CD4-positive, CD25-positive, alpha-beta regulatory T cell (primary cell): Measurements from ENCODE around the gene UCHL1. TPM values are rescaled to one million over a fixed set of nuclear protein-coding genes. Genes with fewer than 3 reads are reported as not detected.

Source experiments
- ATAC-seq, 2 donors: fragments of 150-1000 bp; cut with Tn5 transposase; one replicate each; pipeline ENCODE4 v1.10.0; 2021; ENCODE audit warnings: low read depth in 2 of 2, moderate number of reproducible peaks in 2 of 2, moderate library complexity in 1 of 2
- DNase-seq, 3 donors: peaks; one replicate each; pipeline versions ENCODE4 v3.0.0 to v3.0.0-alpha.2; 2012 to 2022; ENCODE audit warnings: mixed read lengths in 1 of 3
- H3K27ac ChIP-seq: one replicate; pipeline ENCODE4 v1.7.0; 2013; ENCODE audit warnings: mild to moderate bottlenecking, low read length; ENCODE audit not compliant: insufficient read depth, poor library complexity, severe bottlenecking
- H3K27me3 ChIP-seq: one replicate; pipeline ENCODE4 v1.7.0; 2013; ENCODE audit warnings: low read length; ENCODE audit not compliant: control insufficient read depth, insufficient read depth
- H3K36me3 ChIP-seq: one replicate; pipeline ENCODE4 v1.7.0; 2013; ENCODE audit warnings: mild to moderate bottlenecking, low read length, moderate library complexity; ENCODE audit not compliant: control insufficient read depth, insufficient read depth
- H3K4me1 ChIP-seq: 2 replicates; pipeline ENCODE4 v1.7.0; 2013; ENCODE audit warnings: mild to moderate bottlenecking, low read length; ENCODE audit not compliant: insufficient read depth, control insufficient read depth, poor library complexity, severe bottlenecking
- H3K4me3 ChIP-seq: one replicate; pipeline ENCODE4 v1.7.0; 2013; ENCODE audit warnings: low read depth, mild to moderate bottlenecking, low read length, moderate library complexity
- H3K9me3 ChIP-seq, 2 experiments: 1 replicate in 1 of 2; 2 replicates in 1 of 2; pipeline ENCODE4 v1.7.0; 2013; ENCODE audit warnings: low read length in 2 of 2, mild to moderate bottlenecking in 1 of 2, moderate library complexity in 1 of 2; ENCODE audit not compliant: control insufficient read depth in 2 of 2
- H3K27ac Mint-ChIP-seq, 3 donors: one replicate each; pipeline ENCODE4 v1.8.0; 2020 to 2022; ENCODE audit warnings: mild to moderate bottlenecking in 3 of 3, mixed read lengths in 3 of 3, moderate library complexity in 2 of 3
- H3K27me3 Mint-ChIP-seq: one replicate; pipeline ENCODE4 v1.8.0; 2022; ENCODE audit warnings: mild to moderate bottlenecking, mixed read lengths
- H3K36me3 Mint-ChIP-seq: one replicate; pipeline ENCODE4 v1.8.0; 2020; ENCODE audit warnings: mixed read lengths
- H3K4me1 Mint-ChIP-seq, 4 donors: one replicate each; pipeline ENCODE4 v1.8.0; 2020 to 2022; ENCODE audit warnings: mixed read lengths in 4 of 4, mild to moderate bottlenecking in 1 of 4
- H3K4me3 Mint-ChIP-seq, 4 donors: one replicate each; pipeline ENCODE4 v1.8.0; 2020 to 2022; ENCODE audit warnings: mild to moderate bottlenecking in 4 of 4, mixed read lengths in 4 of 4, moderate library complexity in 3 of 4
- H3K9me3 Mint-ChIP-seq, 7 donors: one replicate each; pipeline ENCODE4 v1.8.0; 2020 to 2022; ENCODE audit warnings: mixed read lengths in 7 of 7, mild to moderate bottlenecking in 3 of 7, moderate library complexity in 2 of 7
- polyA plus RNA-seq, 4 donors: library from polyadenylated mRNA; unstranded; fragments of 300-500 nt; fragmentation: Illumina TruSeq; gene quantifications; one replicate each; pipeline ENCODE4 v1.2.3, GENCODE V29; 2021
- total RNA-seq: library from RNA; stranded (reverse); gene quantifications from one replicate; pipeline ENCODE4 v1.2.3, GENCODE V29; 2022

Gene UCHL1
- total and polyA plus RNA-seq, 5 donors from 2014 or later = not detected

DNA sequence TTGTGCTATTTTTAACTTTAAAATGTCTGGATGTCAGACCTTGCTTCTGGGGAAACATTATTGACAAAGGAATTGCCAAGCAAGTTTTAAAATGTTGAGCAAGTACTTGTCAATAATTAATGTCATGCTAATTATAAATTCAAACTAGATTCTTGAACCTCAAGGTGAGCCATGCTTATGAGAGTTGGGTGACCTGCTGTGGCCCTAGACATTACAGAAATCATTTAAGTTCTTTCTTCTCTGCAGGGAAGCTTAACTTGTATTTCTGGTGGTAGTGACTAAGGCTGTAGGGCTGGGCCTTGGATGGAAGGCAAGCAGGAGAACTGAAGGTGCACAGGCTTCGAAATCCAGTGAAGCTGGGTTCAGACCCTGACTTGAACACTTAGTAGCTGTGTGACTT, 14.8 kb upstream of the UCHL1 start:
- Histone ChIP-seq H3K27me3 (no peaks in the 10 kb centered on the region), H3K36me3 (no peaks in the 10 kb centered on the region), H3K4me3 (no peak overlapping the region), H3K9me3 (no peaks in the 10 kb centered on the region), H3K27ac (no peak overlapping the region), H3K4me1 (no peaks in the 10 kb centered on the region)
- no peaks in the 10 kb centered on the region for H3K36me3 Mint-ChIP-seq
- peaks cover 5% of the 10 kb centered on the region for H3K27me3 Mint-ChIP-seq
- H3K27ac Mint-ChIP-seq = no peak overlapping the region
- no peak for DNase-seq
- H3K4me3 Mint-ChIP-seq = no peak overlapping the region
- no peaks in the 10 kb centered on the region for H3K4me1 Mint-ChIP-seq
- peaks cover 0 to 6% (median 0%) of the 10 kb centered on the region in 7 donors for H3K9me3 Mint-ChIP-seq
- no peak for ATAC-seq

DNA sequence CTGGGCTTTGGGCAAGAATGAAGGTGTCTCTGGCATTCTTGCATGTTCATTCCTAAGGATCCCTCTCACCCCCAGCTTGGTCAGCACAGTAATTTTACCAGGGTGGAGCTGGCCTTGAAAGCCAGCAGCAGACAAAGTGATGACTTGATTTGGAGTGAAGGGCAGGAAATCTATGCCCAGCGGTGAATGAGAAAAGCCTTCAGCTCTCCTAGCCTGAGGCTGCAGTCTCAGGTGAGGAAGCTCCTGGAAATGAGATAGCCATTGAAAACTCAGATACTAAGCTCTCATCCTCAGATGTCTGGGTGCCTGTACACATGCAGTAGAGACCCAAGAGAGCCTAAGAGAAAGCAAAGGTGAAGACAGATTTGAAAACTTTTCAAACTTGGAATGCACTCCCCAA, 10.7 kb upstream of the UCHL1 start:
- peaks cover 9% of the 10 kb centered on the region for H3K27me3 Mint-ChIP-seq
- H3K27ac Mint-ChIP-seq = no peak overlapping the region
- H3K9me3 Mint-ChIP-seq = peaks cover 0 to 2% (median 0%) of the 10 kb centered on the region in 7 donors
- H3K27me3 ChIP-seq = no peaks in the 10 kb centered on the region
- H3K36me3 Mint-ChIP-seq = no peaks in the 10 kb centered on the region
- H3K9me3 ChIP-seq = no peaks in the 10 kb centered on the region
- no peak overlapping the region for H3K4me3 ChIP-seq
- H3K4me1 ChIP-seq = no peaks in the 10 kb centered on the region
- no peaks in the 10 kb centered on the region for H3K36me3 ChIP-seq
- H3K4me1 Mint-ChIP-seq = no peaks in the 10 kb centered on the region
- H3K27ac ChIP-seq = no peak overlapping the region
- DNase-seq (no peak), ATAC-seq (no peak)
- no peak overlapping the region for H3K4me3 Mint-ChIP-seq

DNA sequence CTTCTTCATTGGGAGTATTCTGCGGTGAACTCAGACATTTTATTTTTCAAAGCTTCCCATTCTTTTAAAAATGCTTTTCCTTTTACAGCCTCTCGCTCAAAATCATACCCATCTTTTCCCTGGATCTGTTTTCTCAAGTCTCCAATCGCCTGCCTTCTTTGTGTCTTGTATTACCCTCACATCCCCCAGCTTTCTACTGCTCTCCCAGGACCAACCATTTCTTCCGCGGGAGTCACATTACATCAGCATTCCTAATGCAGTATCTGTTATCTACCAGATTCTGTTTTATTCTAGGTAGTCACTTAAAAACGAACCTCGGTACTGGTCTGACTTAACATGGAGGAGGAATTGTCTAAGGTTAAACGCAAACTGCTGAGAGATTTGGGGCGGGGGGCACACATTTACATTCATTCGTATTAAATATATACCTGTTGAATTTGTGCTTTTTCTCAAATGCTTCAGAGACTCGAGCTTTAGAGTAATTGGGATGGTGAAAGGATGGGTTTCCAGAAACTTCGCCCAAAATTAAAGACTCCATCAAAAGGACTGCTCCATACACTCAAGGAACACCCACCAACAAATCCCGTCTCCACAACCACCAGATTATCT, 493 bp upstream of the UCHL1 start:
- DNase-seq (no peak), ATAC-seq (no peak)
- H3K27ac Mint-ChIP-seq = peak overlapping the region in 1 of 3 donors; percentile 27
- peaks cover 21% of the 10 kb centered on the region for H3K27me3 ChIP-seq
- peaks cover 0 to 8% (median 4%) of the 10 kb centered on the region in 4 donors for H3K4me1 Mint-ChIP-seq
- peaks cover 43% of the 10 kb centered on the region for H3K27me3 Mint-ChIP-seq
- H3K4me3 ChIP-seq = no peak overlapping the region
- no peak overlapping the region for H3K27ac ChIP-seq
- H3K36me3 ChIP-seq = no peaks in the 10 kb centered on the region
- no peaks in the 10 kb centered on the region for H3K4me1 ChIP-seq
- H3K9me3 ChIP-seq = no peaks in the 10 kb centered on the region
- peaks cover 0 to 7% (median 0%) of the 10 kb centered on the region in 7 donors for H3K9me3 Mint-ChIP-seq
- H3K4me3 Mint-ChIP-seq = peak overlapping the region in 1 of 4 donors; percentile 21
- H3K36me3 Mint-ChIP-seq = no peaks in the 10 kb centered on the region

DNA sequence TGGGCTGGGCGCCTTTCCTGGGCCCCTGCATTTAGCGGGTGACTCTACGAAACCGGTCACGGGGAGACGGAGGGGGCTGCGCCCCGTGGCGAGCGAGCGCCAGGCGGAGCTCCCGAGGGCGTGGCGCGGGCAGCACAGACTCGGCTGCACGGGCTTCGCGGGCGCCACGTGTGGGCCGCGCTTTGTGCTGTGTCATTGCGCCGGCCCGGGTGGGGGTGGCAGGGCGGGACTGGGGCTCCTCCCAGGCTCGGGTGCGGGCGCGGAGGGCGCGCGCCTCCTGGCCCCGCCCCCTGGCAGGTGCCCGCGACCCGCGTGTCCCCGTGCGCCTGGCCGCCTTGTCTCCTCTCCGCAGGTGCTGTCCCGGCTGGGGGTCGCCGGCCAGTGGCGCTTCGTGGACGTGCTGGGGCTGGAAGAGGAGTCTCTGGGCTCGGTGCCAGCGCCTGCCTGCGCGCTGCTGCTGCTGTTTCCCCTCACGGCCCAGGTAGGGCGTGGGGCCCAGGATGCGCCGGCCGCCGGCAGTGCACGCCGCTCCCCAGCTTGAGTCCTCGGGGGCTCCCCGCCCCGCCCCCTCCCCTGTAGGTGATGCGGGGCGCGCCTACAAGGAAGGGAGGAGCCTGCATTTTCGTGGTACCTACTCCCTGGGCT, 651 bp downstream of the UCHL1 start:
- Mint-ChIP-seq H3K9me3 (peaks cover 0 to 8% (median 0%) of the 10 kb centered on the region in 7 donors), H3K27ac (no peak overlapping the region), H3K4me1 (peaks cover 0 to 8% (median 4%) of the 10 kb centered on the region in 4 donors), H3K4me3 (peak overlapping the region in 1 of 4 donors; percentile 42), H3K27me3 (peaks cover 49% of the 10 kb centered on the region), H3K36me3 (no peaks in the 10 kb centered on the region)
- ATAC-seq (no peak), DNase-seq (peak in 1 of 3 donors; percentile 2)
- Histone ChIP-seq H3K4me1 (no peaks in the 10 kb centered on the region), H3K4me3 (no peak overlapping the region), H3K27me3 (peaks cover 21% of the 10 kb centered on the region), H3K27ac (no peak overlapping the region), H3K36me3 (no peaks in the 10 kb centered on the region), H3K9me3 (no peaks in the 10 kb centered on the region)

DNA sequence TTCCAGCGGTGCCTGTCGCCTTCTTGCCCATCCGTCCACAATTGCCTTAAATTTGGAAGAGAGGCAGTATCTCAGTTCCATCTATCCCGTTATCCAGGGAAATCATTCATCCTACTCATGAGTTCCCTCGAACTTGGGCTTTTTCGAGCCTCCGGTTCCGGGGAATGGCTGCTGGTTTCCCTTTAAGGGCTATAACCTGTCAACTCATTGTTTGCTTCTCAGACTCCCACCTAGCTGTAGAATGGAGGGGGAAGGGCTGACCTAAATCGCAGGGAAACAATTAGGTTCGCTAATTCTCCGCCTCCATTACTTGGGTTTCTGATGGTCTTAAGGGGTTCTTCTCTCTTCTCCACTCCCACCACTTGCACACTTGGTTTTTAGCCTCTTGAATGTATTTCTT, 1.2 kb downstream of the UCHL1 start:
- no peak overlapping the region for H3K27ac ChIP-seq
- peaks cover 21% of the 10 kb centered on the region for H3K27me3 ChIP-seq
- H3K4me3 Mint-ChIP-seq = peak overlapping the region in 3 of 4 donors; percentile 38 to 62 (median 42)
- H3K9me3 ChIP-seq = no peaks in the 10 kb centered on the region
- H3K36me3 ChIP-seq = no peaks in the 10 kb centered on the region
- ATAC-seq (no peak), DNase-seq (no peak)
- H3K9me3 Mint-ChIP-seq = peaks cover 0 to 8% (median 0%) of the 10 kb centered on the region in 7 donors
- no peak overlapping the region for H3K4me3 ChIP-seq
- H3K4me1 ChIP-seq = no peaks in the 10 kb centered on the region
- H3K4me1 Mint-ChIP-seq = peaks cover 0 to 8% (median 4%) of the 10 kb centered on the region in 4 donors
- peaks cover 46% of the 10 kb centered on the region for H3K27me3 Mint-ChIP-seq
- H3K36me3 Mint-ChIP-seq = no peaks in the 10 kb centered on the region
- H3K27ac Mint-ChIP-seq = no peak overlapping the region

DNA sequence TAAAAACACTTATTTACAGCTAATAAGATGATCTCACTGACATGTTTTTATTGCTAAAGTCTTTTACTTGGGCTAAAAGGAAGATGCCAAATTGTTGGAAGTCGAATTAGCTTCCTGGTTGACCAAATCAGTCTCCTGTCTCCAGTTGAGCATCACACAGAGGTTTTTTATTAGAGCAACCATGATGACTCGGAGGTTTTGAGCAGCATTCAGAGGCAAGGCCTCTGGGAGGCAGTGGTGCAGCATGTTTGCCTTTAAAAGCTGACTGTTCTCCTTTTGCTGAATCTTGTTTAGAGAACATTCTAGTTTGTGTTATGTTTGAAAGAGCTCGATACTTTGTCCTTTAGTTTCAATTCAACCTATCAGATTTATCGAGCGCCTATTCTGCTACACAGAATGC, 2.1 kb downstream of the UCHL1 start:
- no peaks in the 10 kb centered on the region for H3K9me3 ChIP-seq
- H3K4me3 Mint-ChIP-seq = no peak overlapping the region

DNA sequence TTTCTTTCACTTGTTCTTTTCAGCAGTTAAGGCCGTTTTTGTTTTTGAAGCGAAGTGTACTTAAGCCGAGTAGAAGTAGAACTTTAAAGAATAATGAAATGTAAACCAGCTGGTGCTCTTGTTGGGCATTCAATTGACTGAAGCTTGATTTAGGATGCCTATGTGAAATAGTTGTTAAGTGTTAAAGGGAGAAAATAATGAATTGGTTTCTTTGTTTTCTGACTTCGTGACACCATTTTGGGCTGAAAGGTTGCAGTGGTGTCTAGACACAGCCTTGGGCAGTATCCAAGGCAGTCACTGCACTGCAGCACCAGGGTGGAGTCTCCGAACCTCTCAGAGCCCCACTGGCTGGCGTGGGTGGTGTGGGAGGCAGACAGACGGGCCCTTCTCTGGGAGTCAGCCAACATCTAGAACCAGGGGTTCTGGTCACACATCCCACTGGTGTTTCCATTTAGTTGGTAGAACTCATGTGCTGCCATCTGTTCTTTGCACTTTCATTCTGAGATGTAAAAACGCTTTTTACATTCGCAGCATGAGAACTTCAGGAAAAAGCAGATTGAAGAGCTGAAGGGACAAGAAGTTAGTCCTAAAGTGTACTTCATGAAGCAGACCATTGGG, 3.5 kb downstream of the UCHL1 start:
- H3K4me1 Mint-ChIP-seq = peaks cover 0 to 8% (median 4%) of the 10 kb centered on the region in 4 donors
- Histone ChIP-seq H3K27ac (no peak overlapping the region), H3K36me3 (no peaks in the 10 kb centered on the region), H3K4me1 (no peaks in the 10 kb centered on the region), H3K4me3 (no peak overlapping the region), H3K27me3 (peaks cover 21% of the 10 kb centered on the region), H3K9me3 (no peaks in the 10 kb centered on the region)
- peaks cover 0 to 8% (median 0%) of the 10 kb centered on the region in 7 donors for H3K9me3 Mint-ChIP-seq
- H3K4me3 Mint-ChIP-seq = no peak overlapping the region
- H3K27ac Mint-ChIP-seq = no peak overlapping the region
- no peaks in the 10 kb centered on the region for H3K36me3 Mint-ChIP-seq
- ATAC-seq = no peak
- peaks cover 41% of the 10 kb centered on the region for H3K27me3 Mint-ChIP-seq
- no peak for DNase-seq

More for the DNA sequence above, 2.1 kb downstream of the UCHL1 start:
- no peak overlapping the region for H3K27ac ChIP-seq
- no peaks in the 10 kb centered on the region for H3K36me3 ChIP-seq
- H3K36me3 Mint-ChIP-seq = no peaks in the 10 kb centered on the region
- H3K9me3 Mint-ChIP-seq = peaks cover 0 to 8% (median 0%) of the 10 kb centered on the region in 7 donors
- no peaks in the 10 kb centered on the region for H3K4me1 ChIP-seq
- peaks cover 0 to 8% (median 4%) of the 10 kb centered on the region in 4 donors for H3K4me1 Mint-ChIP-seq
- peak in 1 of 3 donors; percentile 1 for DNase-seq
- H3K27me3 ChIP-seq = peaks cover 21% of the 10 kb centered on the region
- no peak overlapping the region for H3K4me3 ChIP-seq
- no peak for ATAC-seq
- H3K27ac Mint-ChIP-seq = no peak overlapping the region
- H3K27me3 Mint-ChIP-seq = peaks cover 45% of the 10 kb centered on the region
